Left renal cortex interstitium (tissue), 4 donors: ENCODE data around the gene FAM107B. TPM values are rescaled to one million over a fixed set of nuclear protein-coding genes. Genes with fewer than 3 reads are reported as not detected.

Source experiments
- DNase-seq, 4 donors: peaks; one replicate each; pipeline ENCODE4 v3.0.0-alpha.2; 2013; ENCODE audit warnings: low read depth in 4 of 4, low spot score in 2 of 4, missing footprints in 1 of 4
- polyA plus RNA-seq, 4 donors: library from polyadenylated mRNA; unstranded; fragments of 120-200 nt; gene quantifications; one replicate each; pipeline ENCODE4 v1.2.1, GENCODE V29; 2013; ENCODE audit not compliant: insufficient read length in 4 of 4

The FAM107B gene
- polyA plus RNA-seq, 4 donors, result 78.9 to 113 (median 87.7) TPM

GRCh38 chr10:14779001-14779651, 4.4 kb upstream of the FAM107B start:
- DNase-seq, result no peak

GRCh38 chr10:14776546-14776945, 1.8 kb upstream of the FAM107B start:
- no peak for DNase-seq

GRCh38 chr10:14775656-14776055, 959 bp upstream of the FAM107B start:
- no peak for DNase-seq

- no peak for DNase-seq
Observed at GRCh38 chr10:14774214-14774580, 500 bp downstream of the FAM107B start.

- no peak for DNase-seq
Observed at GRCh38 chr10:14773551-14774213, 1.0 kb downstream of the FAM107B start.

GRCh38 chr10:14772399-14772798, 2.3 kb downstream of the FAM107B start:
- DNase-seq, result no peak

- no peak for DNase-seq
Observed at GRCh38 chr10:14770927-14771326, 3.8 kb downstream of the FAM107B start.

- no peak for DNase-seq
Observed at GRCh38 chr10:14761372-14761771, 13.3 kb downstream of the FAM107B start.

- DNase-seq, result no peak
Observed at GRCh38 chr10:14758994-14759664, 15.6 kb downstream of the FAM107B start.

GRCh38 chr10:14758451-14758850, 16.2 kb downstream of the FAM107B start:
- DNase-seq, result no peak

GRCh38 chr10:14757986-14758385, 16.7 kb downstream of the FAM107B start:
- DNase-seq, result no peak

- DNase-seq, result no peak
Observed at GRCh38 chr10:14757394-14757793, 17.3 kb downstream of the FAM107B start.

GRCh38 chr10:14753441-14753840, 21.3 kb downstream of the FAM107B start:
- no peak for DNase-seq

GRCh38 chr10:14751921-14752320, 22.8 kb downstream of the FAM107B start:
- no peak for DNase-seq

- DNase-seq, result no peak
Observed at GRCh38 chr10:14751014-14751896, 23.4 kb downstream of the FAM107B start.

- no peak for DNase-seq
Observed at GRCh38 chr10:14749070-14749809, 25.5 kb downstream of the FAM107B start.

GRCh38 chr10:14748441-14748840, 26.3 kb downstream of the FAM107B start:
- no peak for DNase-seq

- DNase-seq, result no peak
Observed at GRCh38 chr10:14742815-14743214, 31.9 kb downstream of the FAM107B start.

- DNase-seq, result no peak
Observed at GRCh38 chr10:14742382-14742781, 32.3 kb downstream of the FAM107B start.

GRCh38 chr10:14740684-14741247, 33.9 kb downstream of the FAM107B start:
- DNase-seq, result no peak
